Measurements from ENCODE around the gene DARS1.

DARS1 gene

DNA sequence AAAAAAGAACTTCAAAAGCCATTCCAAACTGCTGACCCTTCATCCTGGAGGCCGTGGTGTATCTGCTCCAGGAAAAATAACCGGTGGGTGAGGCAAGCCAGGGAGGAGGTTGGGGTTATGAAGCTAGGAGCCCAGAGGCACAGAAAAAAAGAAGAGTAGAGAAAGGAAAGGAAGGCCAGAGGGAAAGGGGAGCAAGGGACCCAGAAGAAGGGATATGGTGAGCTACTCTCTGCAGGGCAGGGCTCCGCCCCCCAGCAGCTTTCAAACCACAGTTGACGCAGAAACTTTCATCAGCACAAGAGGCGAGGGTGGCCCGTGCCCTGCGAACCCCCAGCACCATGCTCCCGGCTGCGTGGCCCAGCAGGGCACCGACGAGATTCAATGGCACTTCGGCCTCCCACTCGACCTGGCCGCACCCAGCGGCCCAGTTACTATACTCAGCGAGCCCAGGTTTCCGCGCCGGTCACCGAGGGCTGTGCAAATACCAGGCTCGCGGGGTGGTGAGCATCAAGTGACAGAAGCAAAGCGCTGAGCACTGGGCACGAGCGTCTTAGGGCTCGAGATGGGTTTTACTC lies 109.8 kb downstream of the DARS1 start:
- DNase-seq (ENCODE audit: low read depth) = peak; percentile 18
- TF ChIP-seq, protein P1, sequence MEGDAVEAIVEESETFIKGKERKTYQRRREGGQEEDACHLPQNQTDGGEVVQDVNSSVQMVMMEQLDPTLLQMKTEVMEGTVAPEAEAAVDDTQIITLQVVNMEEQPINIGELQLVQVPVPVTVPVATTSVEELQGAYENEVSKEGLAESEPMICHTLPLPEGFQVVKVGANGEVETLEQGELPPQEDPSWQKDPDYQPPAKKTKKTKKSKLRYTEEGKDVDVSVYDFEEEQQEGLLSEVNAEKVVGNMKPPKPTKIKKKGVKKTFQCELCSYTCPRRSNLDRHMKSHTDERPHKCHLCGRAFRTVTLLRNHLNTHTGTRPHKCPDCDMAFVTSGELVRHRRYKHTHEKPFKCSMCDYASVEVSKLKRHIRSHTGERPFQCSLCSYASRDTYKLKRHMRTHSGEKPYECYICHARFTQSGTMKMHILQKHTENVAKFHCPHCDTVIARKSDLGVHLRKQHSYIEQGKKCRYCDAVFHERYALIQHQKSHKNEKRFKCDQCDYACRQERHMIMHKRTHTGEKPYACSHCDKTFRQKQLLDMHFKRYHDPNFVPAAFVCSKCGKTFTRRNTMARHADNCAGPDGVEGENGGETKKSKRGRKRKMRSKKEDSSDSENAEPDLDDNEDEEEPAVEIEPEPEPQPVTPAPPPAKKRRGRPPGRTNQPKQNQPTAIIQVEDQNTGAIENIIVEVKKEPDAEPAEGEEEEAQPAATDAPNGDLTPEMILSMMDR (IDR thresholded peaks at IDR 0.05; ENCODE audit: low read depth, low read length, missing control alignments) = no peak
- in situ Hi-C loops (cut with HindIII; ENCODE audit: low sequenced_read_pairs) = no loop called here

DNA sequence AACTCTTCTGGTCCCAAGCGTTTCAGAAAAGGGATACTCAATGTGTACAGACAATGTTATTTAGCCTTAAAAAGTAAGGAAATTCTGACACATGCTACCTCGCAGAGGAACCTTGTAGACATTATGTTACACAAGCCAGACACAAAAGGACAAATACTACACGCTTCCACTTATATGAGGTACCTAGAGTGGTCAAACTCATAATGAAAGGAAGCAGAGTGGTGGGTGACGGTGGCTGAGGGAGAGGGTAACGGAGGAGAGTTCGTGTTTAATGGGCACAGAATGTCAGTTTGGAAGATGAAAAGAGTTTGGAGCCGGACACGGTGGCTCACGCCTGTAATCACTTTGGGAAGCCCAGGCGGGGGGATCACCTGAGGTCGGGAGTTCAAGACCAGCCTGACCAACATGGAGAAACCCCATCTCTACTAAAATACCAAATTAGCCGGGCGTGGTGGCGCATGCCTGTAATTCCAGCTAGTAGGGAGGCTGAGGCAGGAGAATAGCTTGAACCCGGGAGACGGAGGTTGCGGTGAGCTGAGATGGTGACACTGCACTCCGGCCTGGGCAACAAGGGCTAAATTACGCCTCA lies 110.6 kb downstream of the DARS1 start:
- TF ChIP-seq, protein P1 (IDR thresholded peaks at IDR 0.05; ENCODE audit: low read depth, low read length, missing control alignments) = no peak
- peak overlapping the region; percentile 78 for H3K4me3 ChIP-seq (ENCODE audit: low read depth, low read length)
- in situ Hi-C loops (cut with HindIII; ENCODE audit: low sequenced_read_pairs) = no loop called here

More for the DNA sequence above, 109.8 kb downstream of the DARS1 start:
- peak overlapping the region; percentile 78 for H3K4me3 ChIP-seq (ENCODE audit: low read depth, low read length)

DNA sequence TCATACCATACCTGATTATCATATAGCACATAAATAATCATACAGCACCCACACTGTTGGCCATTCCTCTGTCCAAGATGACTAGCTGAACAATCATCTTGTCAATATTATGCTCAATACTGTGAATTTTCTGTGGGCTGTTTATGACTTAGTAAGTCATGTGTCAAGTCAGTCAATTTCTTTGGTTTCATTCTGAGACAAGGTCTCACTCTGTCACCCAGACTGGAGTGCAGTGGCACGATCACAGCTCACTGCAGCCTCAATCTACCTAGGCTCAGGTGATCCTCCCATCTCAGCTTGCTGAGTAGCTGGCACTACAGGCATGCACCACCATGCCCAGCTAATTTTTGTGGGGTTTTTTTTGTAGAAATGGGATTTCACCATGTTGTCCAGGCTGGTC lies 114.9 kb downstream of the DARS1 start:
- in situ Hi-C loops (cut with HindIII; ENCODE audit: low sequenced_read_pairs) = no loop called here
- TF ChIP-seq, protein P1 (IDR thresholded peaks at IDR 0.05; ENCODE audit: low read depth, low read length, missing control alignments) = no peak
- no peak overlapping the region for H3K4me3 ChIP-seq (ENCODE audit: low read depth, low read length)
- no peak for DNase-seq (ENCODE audit: low read depth)

More for the DNA sequence above, 110.6 kb downstream of the DARS1 start:
- no peak for DNase-seq (ENCODE audit: low read depth)

DNA sequence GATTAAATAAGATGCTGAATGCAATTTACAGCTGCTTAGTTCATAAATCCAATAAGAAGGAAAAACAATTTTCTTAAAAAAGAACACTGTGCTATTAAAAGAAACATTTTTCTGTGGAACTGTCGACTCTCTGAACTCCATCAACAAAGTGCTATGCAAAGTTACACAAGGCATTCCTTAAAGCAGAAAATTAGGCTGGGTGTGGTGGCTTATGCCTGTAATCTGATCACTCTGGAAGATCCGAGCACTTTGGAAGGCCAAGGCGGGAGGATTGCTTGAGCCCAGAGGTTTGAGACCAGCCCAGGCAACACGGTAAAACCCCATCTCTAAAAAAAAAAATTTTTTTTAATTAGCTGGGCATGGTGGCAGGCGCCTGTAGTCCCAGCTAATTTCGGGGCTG lies 122.2 kb downstream of the DARS1 start:
- TF ChIP-seq, protein P1 (IDR thresholded peaks at IDR 0.05; ENCODE audit: low read depth, low read length, missing control alignments) = no peak
- no peak for DNase-seq (ENCODE audit: low read depth)
- no peak overlapping the region for H3K4me3 ChIP-seq (ENCODE audit: low read depth, low read length)
- in situ Hi-C loops (cut with HindIII; ENCODE audit: low sequenced_read_pairs) = no loop called here

DNA sequence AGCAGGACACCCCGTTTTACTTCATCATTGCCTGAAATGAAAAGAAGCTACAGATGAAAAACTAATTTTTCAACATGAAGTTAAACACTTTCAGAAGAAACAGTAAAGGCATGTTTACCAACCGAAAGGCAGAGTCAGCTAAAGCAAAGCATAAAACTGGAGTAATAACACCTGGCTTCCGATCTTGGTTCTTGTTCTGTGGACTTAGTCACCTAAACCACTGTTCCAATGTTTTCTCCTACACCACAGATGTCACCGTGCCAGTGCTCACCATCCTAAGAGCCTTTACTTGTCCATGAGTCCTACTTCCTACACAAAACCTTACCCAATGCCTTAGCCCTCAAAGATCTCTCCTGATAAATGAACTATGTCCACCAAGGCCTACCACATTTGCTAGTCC lies 122.7 kb downstream of the DARS1 start:
- in situ Hi-C loops (cut with HindIII; ENCODE audit: low sequenced_read_pairs) = no loop called here
- TF ChIP-seq, protein P1 (IDR thresholded peaks at IDR 0.05; ENCODE audit: low read depth, low read length, missing control alignments) = no peak
- DNase-seq (ENCODE audit: low read depth) = no peak
- no peak overlapping the region for H3K4me3 ChIP-seq (ENCODE audit: low read depth, low read length)
